H1 (cell line): Measurements from ENCODE around the gene CYSRT1. TPM values are rescaled to one million over a fixed set of nuclear protein-coding genes. Genes with fewer than 3 reads are reported as not detected.

Source experiments
- CTCF ChIA-PET: fragments of 300-600 bp; sonication (Branson Sonifier 250); formaldehyde crosslinking; loops from one replicate; lab custom pipeline; 2021; ENCODE audit not compliant: partially characterized antibody; lab: Charles Lee
- POLR2A ChIA-PET: fragments of 300-600 bp; sonication (Branson Sonifier 250); formaldehyde crosslinking; loops from one replicate; lab custom pipeline; 2021; ENCODE audit warnings: inconsistent platforms; ENCODE audit not compliant: partially characterized antibody; lab: Charles Lee
- DNase-seq, 2 experiments: peaks; one replicate each; pipeline versions ENCODE4 v3.0.0 to v3.0.0-alpha.2; 2010 to 2022; ENCODE audit warnings: low spot score in 2 of 2, low read depth in 1 of 2, mixed read lengths in 1 of 2
- FAIRE-seq: peaks from 2 replicates; lab custom pipeline; 2011; peaks lifted over from hg19 to GRCh38; lab: Jason Lieb, UNC
- H2AFZ ChIP-seq: 2 replicates; pipeline ENCODE4 v1.8.1; 2012; ENCODE audit warnings: low read length, inconsistent platforms
- H2AK5ac ChIP-seq: 2 replicates; pipeline ENCODE4 v1.6.1; 2013; ENCODE audit warnings: low read depth, low read length
- H2BK120ac ChIP-seq: replicated peaks from 2 replicates; pipeline ENCODE3; 2013; ENCODE audit warnings: low read depth, low read length, inconsistent platforms
- H2BK12ac ChIP-seq: 2 replicates; pipeline ENCODE4 v1.6.1; 2013; ENCODE audit warnings: low read depth, low read length
- H2BK15ac ChIP-seq: 2 replicates; pipeline ENCODE4 v1.6.1; 2013; ENCODE audit warnings: low read length
- H2BK20ac ChIP-seq: 2 replicates; pipeline ENCODE4 v1.6.1; 2013; ENCODE audit warnings: low read length
- H2BK5ac ChIP-seq: 2 replicates; pipeline ENCODE4 v1.6.1; 2013; ENCODE audit warnings: low read depth, low read length
- H3K14ac ChIP-seq: 2 replicates; pipeline ENCODE4 v1.6.1; 2013; ENCODE audit warnings: inconsistent platforms; ENCODE audit not compliant: insufficient read length
- H3K18ac ChIP-seq: 2 replicates; pipeline ENCODE4 v1.6.1; 2013; ENCODE audit warnings: low read length; ENCODE audit errors: extremely low read depth
- H3K23ac ChIP-seq: 2 replicates; pipeline ENCODE4 v1.6.1; 2013; ENCODE audit warnings: inconsistent platforms; ENCODE audit not compliant: insufficient read length
- H3K23me2 ChIP-seq: 2 replicates; pipeline ENCODE4 v1.6.1; 2013; ENCODE audit warnings: low read depth, low read length
- H3K27ac ChIP-seq: 2 replicates; pipeline ENCODE4 v1.6.1; 2011; ENCODE audit warnings: low read depth, low read length, inconsistent platforms
- H3K27me3 ChIP-seq, 4 experiments: replicated peaks in 1 of 4; 1 replicate in 1 of 4; 2 replicates in 3 of 4; pipeline versions ENCODE4 v1.6.1 to v1.8.1; 2011 to 2013; ENCODE audit warnings: low read length in 3 of 4, mild to moderate bottlenecking in 3 of 4, inconsistent platforms in 2 of 4, mixed read lengths in 2 of 4, moderate library complexity in 1 of 4; ENCODE audit not compliant: control insufficient read depth in 3 of 4, insufficient read depth in 3 of 4; ENCODE audit errors: extremely low read depth in 1 of 4
- H3K36me3 ChIP-seq, 4 experiments: 2 replicates each; pipeline versions ENCODE4 v1.6.1 to v1.8.1; 2011 to 2013; ENCODE audit warnings: mild to moderate bottlenecking in 4 of 4, low read length in 3 of 4, moderate library complexity in 2 of 4, control low read depth in 1 of 4, inconsistent platforms in 1 of 4; ENCODE audit not compliant: insufficient read depth in 4 of 4, control insufficient read depth in 2 of 4
- H3K4ac ChIP-seq: replicated peaks from 2 replicates; pipeline ENCODE3; 2013; ENCODE audit warnings: low read length, low read depth, mixed read lengths, inconsistent platforms; ENCODE audit not compliant: insufficient read length
- H3K4me1 ChIP-seq, 4 experiments: replicated peaks in 1 of 4; 1 replicate in 1 of 4; 2 replicates in 3 of 4; pipeline versions ENCODE4 v1.6.1 to v1.8.1; 2011 to 2013; ENCODE audit warnings: low read length in 3 of 4, inconsistent platforms in 2 of 4, mixed read lengths in 1 of 4; ENCODE audit not compliant: insufficient read depth in 4 of 4, control insufficient read depth in 3 of 4
- H3K4me2 ChIP-seq, 2 experiments: 2 replicates each; pipeline versions ENCODE4 v1.6.1 to v1.8.1; 2011 to 2013; ENCODE audit warnings: low read depth in 2 of 2, low read length in 2 of 2, control low read depth in 1 of 2, inconsistent platforms in 1 of 2, mild to moderate bottlenecking in 1 of 2; ENCODE audit not compliant: insufficient read depth in 1 of 2
- H3K4me3 ChIP-seq, 4 experiments: fragments of 200-600, 300-600 bp in 1 of 4; sonication (generic), shearing (Covaris generic), sonication (Bioruptor Twin) in 1 of 4; 2 replicates each; pipeline versions ENCODE4 v1.5.1 to v1.8.1; 2011 to 2016; ENCODE audit warnings: low read length in 4 of 4, low read depth in 3 of 4, control low read depth in 2 of 4, inconsistent platforms in 2 of 4, mild to moderate bottlenecking in 2 of 4, mixed read lengths in 1 of 4, moderate library complexity in 1 of 4; ENCODE audit not compliant: insufficient read depth in 2 of 4; ENCODE audit errors: extremely low read depth in 1 of 4
- H3K56ac ChIP-seq: replicated peaks from 2 replicates; pipeline ENCODE3; 2013; ENCODE audit warnings: low read depth, mild to moderate bottlenecking, mixed read lengths, low read length, inconsistent platforms; ENCODE audit not compliant: insufficient read length
- H3K79me1 ChIP-seq: 2 replicates; pipeline ENCODE4 v1.6.1; 2013; ENCODE audit warnings: low read depth, low read length, control low read depth
- H3K79me2 ChIP-seq, 2 experiments: 2 replicates each; pipeline versions ENCODE4 v1.6.1 to v1.8.1; 2012 to 2013; ENCODE audit warnings: low read length in 2 of 2, mild to moderate bottlenecking in 2 of 2, inconsistent platforms in 1 of 2; ENCODE audit not compliant: insufficient read depth in 2 of 2, control insufficient read depth in 1 of 2
- H3K9ac ChIP-seq, 4 experiments: replicated peaks in 1 of 4; 1 replicate in 1 of 4; 2 replicates in 3 of 4; pipeline versions ENCODE4 v1.6.1 to v1.8.1; 2011 to 2013; ENCODE audit warnings: low read depth in 3 of 4, low read length in 3 of 4, control low read depth in 2 of 4, mild to moderate bottlenecking in 2 of 4, moderate library complexity in 2 of 4, inconsistent platforms in 1 of 4; ENCODE audit errors: extremely low read depth in 1 of 4
- H3K9me3 ChIP-seq, 2 experiments: 2 replicates each; pipeline versions ENCODE4 v1.6.1 to v1.8.1; 2012 to 2013; ENCODE audit warnings: mild to moderate bottlenecking in 2 of 2, moderate library complexity in 2 of 2, control low read depth in 1 of 2, inconsistent platforms in 1 of 2, low read depth in 1 of 2, low read length in 1 of 2, mixed read lengths in 1 of 2; ENCODE audit not compliant: insufficient read depth in 2 of 2
- H4K20me1 ChIP-seq, 2 experiments: replicated peaks in 1 of 2; 2 replicates each; pipeline versions ENCODE3 to v1.8.1; 2011 to 2013; ENCODE audit warnings: inconsistent platforms in 2 of 2, low read length in 2 of 2, mild to moderate bottlenecking in 1 of 2; ENCODE audit not compliant: insufficient read depth in 2 of 2, control insufficient read depth in 1 of 2
- H4K5ac ChIP-seq: 2 replicates; pipeline ENCODE4 v1.6.1; 2013; ENCODE audit warnings: low read length, low read depth, mixed read lengths, inconsistent platforms; ENCODE audit not compliant: insufficient read length
- H4K8ac ChIP-seq: 2 replicates; pipeline ENCODE4 v1.8.0; 2013; ENCODE audit warnings: mild to moderate bottlenecking, moderate library complexity, low read length, inconsistent platforms; ENCODE audit not compliant: insufficient read depth; ENCODE audit errors: extremely low read depth
- H4K91ac ChIP-seq: replicated peaks from 2 replicates; pipeline ENCODE3; 2013; ENCODE audit warnings: low read length, mixed read lengths, inconsistent platforms; ENCODE audit not compliant: insufficient read length
- ASH2L ChIP-seq: fragments of 200-600, 300-600 bp; sonication (generic); IDR thresholded peaks from one replicate; pipeline ENCODE4 v1.7.1; 2017; ENCODE audit warnings: low read length
- CHD2 ChIP-seq: IDR thresholded peaks from 2 replicates; pipeline ENCODE4 v1.6.1; 2012; ENCODE audit warnings: low read length, improper control_type of control experiment
- CTBP2 ChIP-seq: IDR thresholded peaks from 2 replicates; pipeline ENCODE4 v1.7.0; 2011; ENCODE audit warnings: borderline replicate concordance, mild to moderate bottlenecking, moderate library complexity, mixed read lengths, low read length; ENCODE audit not compliant: insufficient read depth, insufficient read length
- EP300 ChIP-seq, 2 experiments: IDR thresholded peaks; 1 replicate in 1 of 2; 2 replicates in 1 of 2; pipeline ENCODE4 v1.6.1; 2011 to 2012; ENCODE audit warnings: low read depth in 2 of 2, low read length in 2 of 2, mild to moderate bottlenecking in 2 of 2, borderline replicate concordance in 1 of 2, inconsistent platforms in 1 of 2, moderate library complexity in 1 of 2
- GTF2F1 ChIP-seq: IDR thresholded peaks from 2 replicates; pipeline ENCODE4 v1.6.1; 2012; ENCODE audit warnings: low read depth, low read length, improper control_type of control experiment, borderline replicate concordance
- KDM1A ChIP-seq: fragments of 200-600, 300-600 bp; sonication (generic); IDR thresholded peaks from 2 replicates; pipeline ENCODE4 v1.7.1; 2016; ENCODE audit warnings: mild to moderate bottlenecking, low read length, borderline replicate concordance
- KDM4A ChIP-seq: IDR thresholded peaks from one replicate; pipeline ENCODE4 v1.7.1; 2012; ENCODE audit warnings: low read depth, mild to moderate bottlenecking, moderate library complexity, low read length, inconsistent platforms; ENCODE audit not compliant: severe bottlenecking
- RBBP5 ChIP-seq: IDR thresholded peaks from 2 replicates; pipeline ENCODE4 v1.7.1; 2012; ENCODE audit warnings: low read depth, mild to moderate bottlenecking, inconsistent platforms, low read length, moderate library complexity, borderline replicate concordance
- RNF2 ChIP-seq: fragments of 200-900, 300-1000 bp; sonication (generic); IDR thresholded peaks from 2 replicates; pipeline ENCODE4 v1.7.1; 2016; ENCODE audit warnings: borderline replicate concordance, low read depth, mild to moderate bottlenecking, antibody characterized with exemption, low read length; ENCODE audit not compliant: poor library complexity, severe bottlenecking; ENCODE audit errors: missing control alignments
- RXRA ChIP-seq: IDR thresholded peaks from 2 replicates; pipeline ENCODE4 v1.6.1; 2011; ENCODE audit warnings: low read depth, mild to moderate bottlenecking, low read length, moderate library complexity; ENCODE audit not compliant: insufficient read depth
- SP2 ChIP-seq: IDR thresholded peaks from 2 replicates; pipeline ENCODE4 v1.6.1; 2012; ENCODE audit warnings: mild to moderate bottlenecking, low read length, inconsistent platforms
- SUZ12 ChIP-seq: fragments of 200-600 bp; sonication (generic); IDR thresholded peaks from 2 replicates; pipeline ENCODE4 v1.6.1; 2012; ENCODE audit warnings: mild to moderate bottlenecking, inconsistent platforms, low read length, moderate library complexity, mixed read lengths
- TEAD4 ChIP-seq: IDR thresholded peaks from 2 replicates; pipeline ENCODE4 v1.6.1; 2012; ENCODE audit warnings: low read depth, low read length, inconsistent platforms, mixed read lengths
- WGBS, 2 experiments: shearing (Covaris generic) in 1 of 2; methylation state at CpG; one replicate each; pipeline versions ENCODE4 v1.1.6 to v1.1.7; 2013 to 2015; ENCODE audit warnings: low lambda C conversion rate in 2 of 2, mixed read lengths in 2 of 2, inconsistent platforms in 1 of 2, low coverage in 1 of 2, missing lambda C conversion rate in 1 of 2; ENCODE audit not compliant: insufficient replicate concordance in 2 of 2, insufficient coverage in 1 of 2, insufficient read length in 1 of 2; ENCODE audit errors: extremely low coverage in 1 of 2, missing lambda C conversion rate in 1 of 2; 5-methylcytosine and 5-hydroxymethylcytosine counted together
- polyA plus RNA-seq, 7 experiments: library from polyadenylated mRNA; depleted of rRNA in 3 of 7; stranded (reverse) in 5 of 7; unstranded in 2 of 7; fragments of >200 nt in 5 of 7; fragments of 200-250 nt in 2 of 7; gene quantifications; 1 replicate in 5 of 7; 2 replicates in 1 of 7; 4 replicates in 1 of 7; pipeline versions ENCODE4 v1.2.1 to v1.2.3, GENCODE V29; 2011 to 2013; ENCODE audit warnings: missing spikeins in 2 of 7, mixed read lengths in 2 of 7
- total RNA-seq: library from RNA; stranded (reverse); fragmentation: NEBNext Ultra II Directional; extraction: Animal tissue kit (Norgen Biotek cat#: 25700); gene quantifications from 2 replicates; pipeline ENCODE4 v1.2.1, GENCODE V29; 2021

CYSRT1 gene
- total and polyA plus RNA-seq, 2 of the 8 experiments (the other 6 are each of a cell fraction or from before 2014, with no cell fraction given): 1.0 to 6.5 TPM

DNA sequence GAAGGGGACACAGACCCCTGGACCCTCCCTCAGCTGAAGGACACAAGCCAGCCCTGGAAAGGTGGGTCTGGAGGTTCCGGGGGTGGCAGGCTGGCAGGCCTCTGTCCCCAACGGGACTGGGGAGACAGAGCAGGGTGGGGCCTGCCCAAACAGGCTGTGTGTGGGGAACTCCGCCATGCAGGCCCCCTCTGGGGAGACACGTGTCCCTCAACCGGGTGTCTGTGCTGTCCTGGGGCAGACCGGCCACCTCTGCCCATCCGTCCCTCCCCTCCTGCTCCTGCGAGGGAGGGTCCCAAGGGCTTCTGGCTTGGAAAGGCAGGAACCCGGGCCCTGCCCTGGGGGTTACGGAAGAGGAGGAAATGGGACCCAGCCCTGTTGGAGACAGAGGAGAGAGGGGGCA lies 7.1 kb downstream of the CYSRT1 start:
- TF ChIP-seq TEAD4: no peak
- no peak for TF ChIP-seq KDM1A
- TF ChIP-seq CHD2: no peak
- TF ChIP-seq SP2: no peak
- no peak for TF ChIP-seq RXRA
- no peak for TF ChIP-seq KDM4A
- no peak for TF ChIP-seq EP300 (IDR thresholded peaks at IDR 0.05; ENCODE audit: borderline replicate concordance in 1 of 2, low read depth in 2 of 2, low read length in 2 of 2)
- TF ChIP-seq RNF2: no peak
- no peak for TF ChIP-seq ASH2L
- TF ChIP-seq GTF2F1: no peak
- no peak for TF ChIP-seq SUZ12
- no peak for TF ChIP-seq CTBP2
- no peak for TF ChIP-seq RBBP5
- Histone ChIP-seq H2BK120ac (no peak overlapping the region), H3K14ac (no peak overlapping the region)

More for the DNA sequence above, 7.1 kb downstream of the CYSRT1 start:
- Histone ChIP-seq H3K4me2 (no peak overlapping the region), H4K20me1 (peaks cover 0 to 1% of the 10 kb centered on the region in 2 experiments), H2BK12ac (no peak overlapping the region), H3K23ac (no peak overlapping the region), H4K8ac (peak overlapping the region; percentile 68), H3K4me3 (no peak overlapping the region), H4K91ac (no peak overlapping the region), H2AK5ac (no peak overlapping the region), H2AFZ (no peak overlapping the region), H3K4me1 (peaks cover 0 to 19% (median 8%) of the 10 kb centered on the region in 4 experiments; a peak in 6 of 7 replicates), H3K4ac (no peak overlapping the region), H3K27ac (no peak overlapping the region), H3K27me3 (no peaks in the 10 kb centered on the region; a peak in 1 of 7 replicates), H2BK15ac (no peak overlapping the region), H3K23me2 (no peaks in the 10 kb centered on the region), H3K36me3 (no peaks in the 10 kb centered on the region), H3K18ac (no peak overlapping the region), H3K9ac (no peak overlapping the region), H2BK5ac (no peak overlapping the region), H3K9me3 (no peaks in the 10 kb centered on the region), H3K56ac (no peak overlapping the region), H2BK20ac (no peak overlapping the region), H3K79me2 (no peaks in the 10 kb centered on the region), H3K79me1 (no peaks in the 10 kb centered on the region), H4K5ac (no peak overlapping the region)
- ChIA-PET CTCF (interaction anchor here (0.6 to 20.2 kb wide), 2 partner anchors 39 to 114 kb away, joined by 3 to 204 read pairs; partner anchors contain the start of genes ANAPC2 and SSNA1), POLR2A (interaction anchor here (1.2 to 69.9 kb wide), 2 partner anchors 10 to 25 kb away, joined by 3 to 1462 read pairs; partner anchors contain the start of genes NELFB, STPG3, TOR4A and TUBB4B)
- FAIRE-seq (no peak), DNase-seq (no peak)
- WGBS, 2 experiments: 86% methylated on average over 10 of the region's 10 CpGs; no CpG with 5 or more reads in 1 of the 2 experiments
